Measurements from ENCODE around the gene CGB8.

DNA sequence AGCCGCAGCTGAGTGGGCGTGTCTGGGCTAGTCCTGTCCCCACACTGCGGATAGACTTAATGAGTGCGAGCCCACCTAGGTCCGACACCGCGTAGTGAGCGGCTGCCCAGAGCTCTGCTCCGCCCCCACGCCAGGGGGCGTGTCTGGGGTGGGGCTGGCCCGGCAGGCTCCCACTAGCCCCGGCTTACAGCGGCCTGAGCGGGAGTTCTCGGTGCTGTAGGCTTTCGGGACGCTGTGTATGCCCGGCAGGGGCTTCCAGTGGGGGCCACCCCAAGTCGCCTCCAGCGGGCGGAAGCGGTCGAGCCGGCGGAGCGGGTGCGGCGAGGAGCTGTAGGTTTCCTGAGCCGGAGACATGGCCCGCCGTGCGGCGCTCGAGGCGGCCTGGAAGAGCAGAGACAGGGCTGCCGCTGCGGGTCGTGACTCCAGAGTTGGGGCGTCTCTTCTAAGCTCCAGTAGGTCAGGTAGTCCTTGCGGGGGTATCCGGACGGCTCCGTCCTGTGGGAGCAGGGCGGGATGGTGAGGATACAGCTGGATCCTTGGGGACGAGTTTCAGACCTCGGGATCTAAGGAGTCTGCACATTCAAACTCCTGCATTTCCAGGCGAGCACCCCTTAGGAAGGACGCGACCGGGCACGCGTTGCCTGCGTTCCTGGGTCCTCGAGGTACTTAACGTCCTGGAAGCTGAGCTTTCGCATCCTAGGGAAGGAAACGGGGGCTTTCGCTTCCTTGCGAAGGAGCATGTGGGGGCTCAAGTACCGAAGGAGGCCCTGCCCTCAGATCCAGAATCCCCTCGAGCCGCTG is 7.4 kb upstream of the CGB8 start:
- TF ChIP-seq POLR2A (IDR thresholded peaks at IDR 0.05; ENCODE audit: extremely low read depth, insufficient read length) = no peak
- TF ChIP-seq, protein P1, sequence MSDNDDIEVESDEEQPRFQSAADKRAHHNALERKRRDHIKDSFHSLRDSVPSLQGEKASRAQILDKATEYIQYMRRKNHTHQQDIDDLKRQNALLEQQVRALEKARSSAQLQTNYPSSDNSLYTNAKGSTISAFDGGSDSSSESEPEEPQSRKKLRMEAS (IDR thresholded peaks at IDR 0.05; ENCODE audit: low read depth, low read length) = no peak
- TF ChIP-seq, protein P2, sequence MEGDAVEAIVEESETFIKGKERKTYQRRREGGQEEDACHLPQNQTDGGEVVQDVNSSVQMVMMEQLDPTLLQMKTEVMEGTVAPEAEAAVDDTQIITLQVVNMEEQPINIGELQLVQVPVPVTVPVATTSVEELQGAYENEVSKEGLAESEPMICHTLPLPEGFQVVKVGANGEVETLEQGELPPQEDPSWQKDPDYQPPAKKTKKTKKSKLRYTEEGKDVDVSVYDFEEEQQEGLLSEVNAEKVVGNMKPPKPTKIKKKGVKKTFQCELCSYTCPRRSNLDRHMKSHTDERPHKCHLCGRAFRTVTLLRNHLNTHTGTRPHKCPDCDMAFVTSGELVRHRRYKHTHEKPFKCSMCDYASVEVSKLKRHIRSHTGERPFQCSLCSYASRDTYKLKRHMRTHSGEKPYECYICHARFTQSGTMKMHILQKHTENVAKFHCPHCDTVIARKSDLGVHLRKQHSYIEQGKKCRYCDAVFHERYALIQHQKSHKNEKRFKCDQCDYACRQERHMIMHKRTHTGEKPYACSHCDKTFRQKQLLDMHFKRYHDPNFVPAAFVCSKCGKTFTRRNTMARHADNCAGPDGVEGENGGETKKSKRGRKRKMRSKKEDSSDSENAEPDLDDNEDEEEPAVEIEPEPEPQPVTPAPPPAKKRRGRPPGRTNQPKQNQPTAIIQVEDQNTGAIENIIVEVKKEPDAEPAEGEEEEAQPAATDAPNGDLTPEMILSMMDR (IDR thresholded peaks at IDR 0.05; ENCODE audit: low read depth, low read length) = peak; percentile 57
- no peak for TF ChIP-seq MYC (IDR thresholded peaks at IDR 0.05; ENCODE audit: low read depth, low read length)
